LNCaP clone FGC (cell line): Measurements from ENCODE around the gene RIMS3.

Experiments
- DNase-seq: peaks from one replicate; pipeline ENCODE4 v3.0.0-alpha.2; 2011; ENCODE audit warnings: low read depth
- H3K4me3 ChIP-seq: 2 replicates; pipeline ENCODE4 v1.5.1; 2011; ENCODE audit warnings: mild to moderate bottlenecking, low read depth, low read length, control low read depth
- TF ChIP-seq, protein P1 (sequence below): IDR thresholded peaks from 2 replicates; pipeline ENCODE4 v1.5.1; 2012; ENCODE audit warnings: mild to moderate bottlenecking; ENCODE audit not compliant: control insufficient read depth, insufficient read depth; ENCODE audit errors: extremely low read depth

The RIMS3 gene

DNA sequence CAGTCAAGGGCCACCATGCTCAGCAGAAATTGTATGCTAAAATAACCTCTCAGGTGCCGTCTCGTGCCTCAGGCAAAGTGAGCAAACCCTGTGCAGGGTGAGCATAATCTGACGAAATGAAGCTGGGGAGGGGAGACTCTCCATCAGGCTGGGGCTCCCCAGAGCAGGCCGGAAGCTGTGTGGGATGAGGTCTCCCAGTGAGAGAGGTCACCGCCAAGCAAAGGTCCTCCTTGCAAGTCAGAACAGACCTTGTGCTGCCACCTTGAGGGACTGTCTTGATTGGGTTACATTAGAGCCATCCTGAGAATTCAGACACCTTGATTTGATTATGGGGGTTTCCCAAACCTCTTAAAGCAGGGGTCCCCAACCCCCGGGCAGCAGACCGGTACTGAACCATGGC lies 69.9 kb downstream of the RIMS3 start:
- no peak for DNase-seq
- TF ChIP-seq, protein P1, sequence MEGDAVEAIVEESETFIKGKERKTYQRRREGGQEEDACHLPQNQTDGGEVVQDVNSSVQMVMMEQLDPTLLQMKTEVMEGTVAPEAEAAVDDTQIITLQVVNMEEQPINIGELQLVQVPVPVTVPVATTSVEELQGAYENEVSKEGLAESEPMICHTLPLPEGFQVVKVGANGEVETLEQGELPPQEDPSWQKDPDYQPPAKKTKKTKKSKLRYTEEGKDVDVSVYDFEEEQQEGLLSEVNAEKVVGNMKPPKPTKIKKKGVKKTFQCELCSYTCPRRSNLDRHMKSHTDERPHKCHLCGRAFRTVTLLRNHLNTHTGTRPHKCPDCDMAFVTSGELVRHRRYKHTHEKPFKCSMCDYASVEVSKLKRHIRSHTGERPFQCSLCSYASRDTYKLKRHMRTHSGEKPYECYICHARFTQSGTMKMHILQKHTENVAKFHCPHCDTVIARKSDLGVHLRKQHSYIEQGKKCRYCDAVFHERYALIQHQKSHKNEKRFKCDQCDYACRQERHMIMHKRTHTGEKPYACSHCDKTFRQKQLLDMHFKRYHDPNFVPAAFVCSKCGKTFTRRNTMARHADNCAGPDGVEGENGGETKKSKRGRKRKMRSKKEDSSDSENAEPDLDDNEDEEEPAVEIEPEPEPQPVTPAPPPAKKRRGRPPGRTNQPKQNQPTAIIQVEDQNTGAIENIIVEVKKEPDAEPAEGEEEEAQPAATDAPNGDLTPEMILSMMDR, result no peak
- H3K4me3 ChIP-seq, result no peak overlapping the region

DNA sequence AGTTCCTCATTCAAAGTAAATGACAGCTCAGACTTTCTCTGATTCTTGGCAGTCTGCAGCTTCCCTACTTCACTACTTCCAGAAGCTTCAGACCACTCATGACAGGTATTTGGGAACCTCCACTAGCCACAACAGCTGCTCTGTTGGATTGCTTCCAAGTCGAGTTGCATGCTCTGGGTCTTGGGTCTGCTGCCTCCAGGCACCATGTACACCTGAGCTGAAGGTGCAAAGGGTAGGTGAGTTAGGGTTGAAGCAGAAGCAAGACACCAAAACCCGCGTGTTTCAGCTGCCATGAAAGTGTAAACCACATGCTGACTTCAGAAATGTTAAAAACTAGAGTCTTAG lies 71.3 kb downstream of the RIMS3 start:
- TF ChIP-seq, protein P1, result no peak
- DNase-seq, result no peak
- no peak overlapping the region for H3K4me3 ChIP-seq

DNA sequence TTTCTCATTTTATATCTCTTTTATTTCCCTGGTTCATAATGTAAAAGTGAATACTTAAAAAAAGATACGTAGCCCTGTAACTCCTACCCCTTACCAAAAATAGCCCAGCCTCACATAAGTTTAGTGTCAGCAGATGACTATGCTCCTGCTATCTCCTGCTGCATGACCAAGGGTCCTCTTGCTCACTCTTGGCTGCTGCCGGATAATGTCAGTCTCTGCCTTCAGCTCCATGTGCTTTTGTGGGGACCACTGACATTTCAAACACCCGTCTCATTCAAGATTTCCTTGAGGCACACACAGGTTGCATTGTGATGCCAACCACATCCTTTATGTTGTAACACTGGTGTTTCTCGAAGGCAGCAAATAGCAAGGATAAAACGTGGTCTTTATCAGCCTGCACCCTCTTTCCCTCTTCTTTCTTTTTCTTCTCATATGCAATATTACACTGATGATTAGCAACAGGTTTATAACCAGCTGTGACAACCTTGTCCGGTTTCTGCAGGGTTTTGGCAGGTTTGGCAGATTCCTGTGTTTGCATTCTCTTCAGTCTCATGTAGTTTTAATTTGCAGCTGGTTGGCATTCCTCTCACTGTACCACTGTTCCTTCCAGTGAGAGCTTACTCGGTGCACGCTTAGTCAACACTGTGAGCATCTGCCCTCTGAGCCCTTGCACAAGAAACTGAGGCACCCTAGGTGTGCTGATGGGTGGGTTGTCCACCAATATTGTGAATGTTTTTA lies 71.9 kb downstream of the RIMS3 start:
- peak; percentile 25 for DNase-seq
- H3K4me3 ChIP-seq, result no peak overlapping the region
- TF ChIP-seq, protein P1, result no peak

DNA sequence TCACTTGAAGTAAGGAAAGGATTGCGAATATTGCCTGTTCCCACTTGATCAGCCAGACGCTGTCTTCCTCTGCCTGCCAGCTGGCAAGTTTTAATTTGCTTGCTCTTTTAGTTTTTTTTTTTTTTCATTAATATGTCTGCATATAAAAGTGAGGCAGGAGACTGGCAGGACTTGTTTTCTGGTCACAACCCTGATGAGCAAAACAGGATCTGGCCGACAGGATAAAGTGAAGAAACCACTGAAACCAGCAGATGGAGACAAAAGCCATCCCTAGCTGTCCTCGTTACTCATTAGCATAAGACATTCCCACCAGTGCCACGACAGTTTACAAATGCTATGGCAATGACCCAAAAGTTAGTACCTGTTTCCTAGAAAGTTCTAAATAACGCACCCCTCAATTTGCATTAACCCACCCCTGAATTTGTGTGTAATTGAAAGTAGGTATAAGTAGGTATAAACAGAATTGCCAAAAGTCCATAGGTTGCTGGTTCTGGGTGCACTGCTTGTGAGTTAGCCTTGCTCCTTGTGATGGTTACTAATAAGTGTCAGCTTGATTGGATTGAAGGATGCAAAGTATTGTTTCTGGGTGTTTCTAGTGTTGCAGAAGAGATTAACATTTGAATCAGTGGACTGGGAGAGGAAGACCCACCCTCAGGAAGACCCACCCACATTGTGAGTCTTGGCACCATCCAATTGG lies 73.2 kb downstream of the RIMS3 start:
- no peak overlapping the region for H3K4me3 ChIP-seq
- DNase-seq, result peak; percentile 95
- TF ChIP-seq, protein P1, result peak; percentile 78

DNA sequence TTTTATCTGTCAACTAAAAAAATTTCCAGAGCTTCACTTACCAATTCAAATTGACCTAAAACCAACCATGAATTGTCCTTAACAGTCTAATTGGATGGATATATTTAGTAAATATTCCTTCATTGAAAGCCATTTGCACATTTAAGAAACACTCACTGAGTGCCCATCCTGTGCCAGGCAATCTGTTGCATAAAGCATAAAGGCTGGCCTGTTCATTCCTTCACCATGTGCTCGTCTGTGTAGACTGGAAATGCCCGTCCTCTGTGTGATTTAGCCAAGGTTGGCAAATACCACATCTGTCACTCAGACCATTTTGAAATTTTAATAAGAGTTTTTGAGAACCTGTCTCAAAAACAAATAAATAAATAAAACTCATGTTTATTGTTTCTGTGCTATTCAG lies 76.9 kb downstream of the RIMS3 start:
- DNase-seq, result no peak
- TF ChIP-seq, protein P1, result no peak
- no peak overlapping the region for H3K4me3 ChIP-seq

DNA sequence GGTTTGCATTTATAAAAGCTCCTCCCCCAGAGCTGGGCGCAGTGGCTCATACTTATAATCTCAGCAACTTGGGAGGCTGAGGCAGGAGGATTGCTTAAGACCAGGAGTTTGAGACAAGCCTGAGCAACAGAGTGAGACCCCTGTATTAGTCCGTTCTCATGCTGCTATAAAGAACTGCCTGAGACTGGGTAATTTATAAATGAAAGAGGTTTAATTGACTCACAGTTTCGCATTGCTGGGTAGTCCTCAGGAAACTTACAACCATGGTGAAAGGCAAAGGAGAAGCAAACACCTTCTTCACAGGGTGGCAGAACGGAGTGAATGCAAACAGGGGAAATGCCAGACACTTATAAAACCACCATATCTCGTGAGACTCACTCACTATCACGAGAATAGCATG lies 81.5 kb downstream of the RIMS3 start:
- DNase-seq, result no peak
- TF ChIP-seq, protein P1, result no peak
- no peak overlapping the region for H3K4me3 ChIP-seq
